GM21717 (cell line): ENCODE measurements around the gene ETF1.
"Not testable (repeated sequence)": the region's sequence is repeated elsewhere in the genome, so short reads cannot be mapped to it uniquely, and the experiment has no call there.

ENCODE experiments used
- ATAC-seq: cut with Tn5 transposase; IDR thresholded peaks from one replicate; pipeline ENCODE4 v1.9.1; 2021; ENCODE audit warnings: mild to moderate bottlenecking, moderate library complexity; ENCODE audit not compliant: unreplicated experiment

Gene ETF1

DNA sequence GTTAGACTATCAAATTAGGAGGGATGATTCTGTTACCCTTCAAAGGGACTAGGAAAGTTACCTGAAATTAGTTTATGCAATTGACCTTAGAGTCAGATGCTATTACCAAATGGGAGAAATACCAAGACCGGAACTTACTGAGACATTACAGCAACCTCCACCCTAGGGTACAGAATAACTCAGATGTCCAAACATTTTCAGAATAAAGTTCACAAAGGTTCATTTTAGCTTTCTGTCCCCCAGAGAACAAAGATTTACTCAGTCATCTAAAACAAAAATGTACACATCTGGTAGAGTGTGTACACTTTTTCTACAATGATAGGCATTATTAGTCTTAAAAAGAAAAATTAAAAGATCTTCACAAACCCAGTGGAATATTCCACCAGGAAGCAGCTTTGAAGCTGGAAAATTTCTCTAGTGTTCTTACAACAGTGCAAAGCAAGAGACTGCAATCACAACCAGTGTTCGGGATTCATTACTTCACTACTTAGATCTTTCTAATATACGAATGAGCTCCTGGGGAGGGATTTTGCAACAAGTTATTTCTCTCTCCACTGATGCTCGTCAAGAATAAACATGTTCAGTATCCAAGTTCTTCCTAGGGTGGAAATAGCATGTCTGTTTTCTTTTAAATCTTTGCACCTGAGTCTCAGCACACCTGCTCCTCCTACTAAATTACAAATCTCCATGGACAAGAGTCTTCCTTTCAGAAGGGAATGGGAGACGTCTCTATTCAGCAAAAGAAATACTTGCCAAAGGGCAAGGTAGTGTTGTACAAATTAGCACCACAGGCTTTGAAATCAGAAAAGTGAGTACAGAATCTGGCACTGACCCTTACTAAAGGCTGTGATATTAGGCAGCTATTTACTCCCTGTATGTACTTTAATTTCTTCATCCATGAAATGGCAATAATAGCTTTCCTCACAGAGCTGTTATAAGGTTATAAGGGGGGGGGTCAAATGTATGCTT, 8.8 kb downstream of the ETF1 start:
- ATAC-seq = no peak

DNA sequence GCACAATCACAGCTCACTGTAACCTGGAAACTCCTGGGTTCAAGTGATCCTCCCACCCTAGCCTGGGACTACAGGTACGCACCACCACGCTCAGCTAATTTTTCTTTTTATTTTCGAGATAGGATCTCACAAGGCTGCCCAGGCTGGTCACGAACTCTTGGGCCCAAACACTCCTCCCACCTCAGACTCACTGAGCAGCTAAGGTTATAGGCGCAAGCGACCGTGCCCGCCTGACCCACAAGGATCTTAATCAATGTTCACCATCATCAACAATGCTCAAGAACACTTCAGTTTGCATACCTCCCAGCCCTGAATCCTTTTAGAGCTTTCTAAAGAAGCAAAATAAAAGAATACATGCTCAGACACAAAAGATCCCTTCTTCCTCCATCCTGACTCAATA, 13.2 kb downstream of the ETF1 start:
- no peak for ATAC-seq

DNA sequence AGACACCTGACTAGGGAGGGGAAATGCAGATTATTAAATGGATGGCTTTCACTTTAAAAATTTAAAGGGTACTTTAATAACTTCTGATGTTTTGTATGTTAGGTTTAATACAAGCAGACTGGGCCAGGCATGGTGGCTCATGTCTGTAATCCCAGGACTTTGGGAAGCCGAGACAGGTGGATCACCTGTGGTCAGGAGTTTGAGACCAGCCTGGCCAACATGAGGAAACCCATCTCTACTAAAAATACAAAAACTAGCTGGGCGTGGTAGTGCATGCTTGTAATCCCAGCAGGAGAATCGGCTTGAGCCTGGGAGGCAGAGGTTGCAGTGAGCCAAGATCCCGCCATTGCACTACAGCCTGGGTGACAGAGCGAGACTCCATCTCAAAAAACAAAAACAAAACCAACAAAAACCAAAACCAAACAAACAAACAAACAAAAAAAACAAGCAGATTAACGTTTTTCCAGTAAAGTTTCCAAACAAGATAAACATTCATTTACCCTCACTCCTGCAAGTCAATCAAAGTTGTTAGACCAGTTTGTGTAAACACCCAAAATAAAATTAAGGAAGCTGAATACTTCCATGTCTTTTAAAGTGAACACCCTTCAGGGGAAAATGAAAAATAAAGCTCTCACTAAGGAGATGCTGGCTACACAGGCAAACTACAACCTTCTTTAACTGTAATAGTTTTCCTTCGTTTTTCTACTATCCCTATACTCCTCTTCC, 14.1 kb downstream of the ETF1 start:
- no peak for ATAC-seq

DNA sequence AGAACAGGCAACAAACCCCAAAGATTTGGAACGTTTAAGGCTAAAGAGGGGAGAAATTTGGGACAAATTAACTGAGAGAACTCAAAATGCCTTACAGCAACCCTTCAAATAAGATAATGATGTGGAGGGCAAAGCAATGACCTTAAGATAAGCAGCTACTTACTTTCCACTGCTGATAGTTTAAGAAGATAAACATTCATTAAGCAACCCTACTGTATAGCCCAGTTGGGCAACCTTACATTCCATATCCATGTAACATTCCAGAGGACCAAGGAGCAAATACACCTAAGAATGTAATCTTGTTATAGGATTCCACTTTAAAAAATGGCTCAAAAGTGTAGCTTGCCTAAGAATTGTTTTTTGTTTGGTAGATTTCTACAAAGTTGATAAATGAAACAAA, 14.8 kb downstream of the ETF1 start:
- ATAC-seq = no peak

DNA sequence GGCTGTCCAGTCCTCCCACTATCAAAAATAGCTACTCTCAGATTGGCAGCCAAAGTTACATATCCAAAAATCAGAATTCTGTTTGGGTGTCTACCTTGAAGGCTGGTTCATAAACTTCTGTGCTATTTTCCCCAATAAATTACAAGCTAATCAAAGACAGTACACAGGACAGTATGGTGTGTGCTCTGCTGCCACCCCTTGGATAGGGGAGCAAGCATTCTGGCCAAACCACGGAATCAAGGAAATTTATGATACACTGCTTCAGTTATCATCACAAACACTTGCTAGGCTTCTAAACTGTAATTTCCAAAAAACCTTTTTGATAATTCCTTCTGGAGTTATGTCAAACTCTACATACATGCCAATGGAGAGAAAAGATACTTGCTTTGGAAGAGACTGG, 15.9 kb downstream of the ETF1 start:
- no peak for ATAC-seq

DNA sequence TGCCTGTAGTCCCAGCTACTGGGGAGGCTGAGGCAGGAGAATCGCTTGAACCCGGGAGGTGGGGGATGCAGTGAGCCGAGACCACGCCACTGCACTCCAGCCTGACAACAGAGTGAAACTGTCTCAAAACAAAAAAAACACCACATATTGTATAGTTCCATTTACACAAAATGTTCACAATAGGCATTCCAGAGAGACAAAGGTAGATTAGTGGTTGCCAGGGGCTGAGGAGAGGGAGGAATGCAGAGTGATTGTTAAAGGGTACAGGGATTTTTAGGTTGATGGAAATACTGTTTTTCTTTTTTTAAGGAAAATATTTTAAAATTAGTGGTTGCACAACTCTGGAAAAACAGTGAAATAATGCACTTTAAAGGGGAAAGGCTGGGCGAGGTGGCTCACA, 19.6 kb downstream of the ETF1 start:
- no peak for ATAC-seq

DNA sequence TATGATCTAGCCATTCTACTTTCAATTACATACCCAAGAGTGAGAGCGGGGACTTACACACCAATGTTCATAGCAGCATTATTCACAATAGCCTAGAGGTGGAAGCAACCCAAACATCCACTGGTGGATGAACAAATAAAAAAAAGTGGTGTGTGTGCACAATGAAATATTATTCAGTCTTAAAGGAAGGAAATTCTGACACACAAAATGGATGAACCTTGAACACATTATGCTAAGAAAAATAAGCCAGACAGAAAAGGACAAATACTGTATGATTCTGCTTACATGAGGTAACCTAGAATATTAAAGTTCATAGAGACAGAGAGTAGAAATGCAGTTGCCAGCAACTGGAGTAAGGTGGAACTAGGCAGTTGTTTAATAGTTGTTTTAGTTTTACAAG, 22.1 kb downstream of the ETF1 start:
- ATAC-seq = no peak

DNA sequence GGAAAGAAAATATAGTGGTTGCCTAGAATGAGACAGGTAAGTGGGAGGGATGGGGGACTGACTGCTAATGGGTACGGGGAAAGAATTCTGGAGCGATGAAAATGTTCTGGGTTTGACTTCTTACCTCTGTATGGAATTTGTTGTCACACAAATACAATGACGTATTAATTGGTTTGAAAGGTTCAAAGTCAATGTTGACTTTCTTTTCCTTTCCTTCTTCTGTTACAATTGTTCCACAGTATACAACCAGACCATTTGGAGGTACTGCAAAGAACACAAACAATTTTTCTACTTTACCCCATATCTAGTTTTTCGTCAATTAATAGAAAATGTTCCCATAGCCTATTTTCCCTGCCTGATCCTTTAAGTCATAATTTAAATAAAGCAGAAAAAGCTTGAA, 25.6 kb downstream of the ETF1 start:
- no peak for ATAC-seq

DNA sequence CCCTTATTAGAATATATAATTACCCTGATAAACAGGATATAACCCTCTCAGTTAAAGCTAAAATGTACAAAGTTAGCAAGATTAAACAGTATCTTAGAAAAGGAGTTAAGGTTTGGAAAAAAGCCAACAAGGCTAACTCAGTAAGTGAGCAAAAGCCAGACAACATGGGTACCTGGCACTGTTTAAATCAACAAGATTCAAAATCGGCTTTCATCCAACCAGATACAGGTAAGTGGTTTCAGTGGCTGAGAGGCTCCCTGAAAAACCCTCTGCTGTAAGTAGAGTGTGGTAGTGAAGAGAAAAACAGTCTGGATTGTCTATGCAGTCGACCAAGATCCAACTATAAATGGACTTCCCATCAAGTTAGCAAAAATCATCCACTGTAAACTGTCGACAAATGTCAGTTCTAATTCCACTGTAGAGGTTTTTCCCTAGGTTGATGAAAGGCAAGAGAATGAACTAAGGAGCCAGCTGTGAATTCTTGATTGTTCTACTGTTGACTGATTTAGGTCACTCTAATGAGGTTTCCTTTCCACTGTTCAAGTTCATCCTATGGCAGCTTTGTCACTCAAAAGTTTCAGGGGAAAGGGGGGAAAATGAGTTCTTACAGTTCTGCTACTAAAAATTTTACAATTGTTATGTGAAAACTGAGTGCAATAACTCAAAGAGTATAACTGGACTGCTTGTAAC, 27.3 kb downstream of the ETF1 start:
- no peak for ATAC-seq

DNA sequence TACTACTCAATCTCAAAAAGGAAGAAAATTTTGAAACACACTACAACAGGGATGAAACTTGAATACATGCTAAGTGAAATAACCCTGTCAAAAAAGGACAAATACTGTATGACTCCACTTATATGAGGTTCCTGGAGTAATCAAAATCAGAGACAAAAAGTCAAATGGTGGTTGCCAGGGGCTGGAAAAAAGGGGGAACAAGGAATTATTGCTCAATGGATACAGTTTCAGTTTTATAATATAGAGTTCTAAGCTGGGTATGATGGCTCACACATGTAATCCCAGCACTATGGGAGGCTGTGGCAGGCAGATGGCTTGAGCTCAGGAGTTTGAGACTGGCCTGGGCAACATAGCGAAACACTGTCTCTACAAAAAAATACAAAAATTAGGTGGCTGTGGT, 29.0 kb downstream of the ETF1 start:
- no peak for ATAC-seq

DNA sequence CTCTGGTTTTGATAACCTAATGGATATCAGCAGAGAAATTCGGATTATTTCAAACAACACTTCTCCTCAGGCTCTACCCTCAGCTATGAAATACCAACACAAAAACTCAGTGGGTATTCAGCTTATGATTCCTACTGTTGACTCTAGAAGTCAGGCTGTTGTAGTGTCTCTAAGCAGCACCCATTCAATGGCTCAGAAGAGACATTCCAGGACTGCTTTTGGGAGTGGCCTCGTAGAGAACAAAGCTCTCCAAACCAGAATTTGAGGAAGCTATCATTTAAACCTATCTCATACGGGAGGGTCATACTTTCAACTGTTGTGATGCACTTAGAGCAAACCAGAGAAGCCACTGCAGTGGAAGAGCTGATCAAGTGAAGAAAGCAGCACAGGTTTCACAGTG, 34.1 kb downstream of the ETF1 start:
- ATAC-seq = no peak

DNA sequence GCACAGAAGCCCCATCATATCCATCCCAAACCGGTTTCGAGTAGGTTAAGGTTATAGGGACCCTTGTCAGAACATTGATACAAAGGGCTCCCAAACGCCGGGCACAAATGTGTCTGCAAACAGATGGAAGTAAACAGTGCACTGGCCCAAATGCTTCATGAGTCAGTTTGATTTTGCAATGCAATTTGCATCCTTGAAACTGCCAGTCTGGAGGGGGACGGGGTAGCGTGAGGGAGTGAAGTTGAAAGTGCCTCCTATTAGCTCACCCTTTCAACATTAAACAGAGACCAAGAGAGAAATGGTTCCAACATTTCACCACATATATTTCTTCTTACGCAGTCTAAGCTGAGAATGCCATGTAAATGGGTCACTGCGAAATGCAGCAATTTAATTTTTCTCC, 35.6 kb downstream of the ETF1 start:
- ATAC-seq = not testable (repeated sequence)

DNA sequence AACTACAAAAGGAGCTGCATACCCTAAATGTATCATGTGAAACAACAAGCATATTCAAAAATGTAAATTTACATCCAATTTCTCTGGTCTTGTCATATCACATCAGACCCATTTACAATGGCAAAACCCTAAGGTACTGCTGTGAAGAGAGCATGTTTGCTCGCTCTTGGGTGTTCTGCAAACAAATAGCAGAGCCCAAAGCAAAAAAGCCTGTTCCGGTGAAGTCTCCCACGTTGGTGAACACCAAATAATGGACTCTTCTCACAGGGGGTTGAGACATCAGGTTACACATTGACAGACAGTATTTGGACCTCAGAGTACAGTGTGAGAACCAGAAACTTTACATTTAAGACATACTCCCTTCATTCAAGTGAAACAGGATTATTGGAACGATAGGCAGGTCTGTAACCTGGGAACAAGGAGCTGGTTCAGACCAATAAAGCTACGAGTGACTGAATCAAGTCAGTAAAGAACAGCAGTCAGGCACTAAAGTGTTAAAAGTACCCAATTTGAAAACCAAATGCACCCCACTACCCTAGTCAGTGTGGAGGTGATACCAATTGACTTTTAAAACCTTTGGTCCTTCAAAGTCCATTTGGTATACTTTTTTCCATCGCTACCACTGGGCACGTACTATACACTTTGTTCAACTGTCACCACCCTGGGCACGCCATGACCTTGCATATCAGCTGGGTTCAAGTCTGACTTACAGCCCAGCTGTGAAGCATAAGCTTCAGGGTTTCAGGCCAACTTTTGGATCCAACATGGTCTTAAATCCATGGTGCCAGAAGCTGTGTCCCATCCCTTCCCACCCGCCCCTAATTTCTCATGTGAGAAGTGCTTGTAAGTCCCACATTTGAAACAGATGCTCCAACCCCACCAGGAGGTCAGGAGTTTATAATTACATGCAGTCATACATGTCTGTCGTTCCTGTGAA, 36.4 kb downstream of the ETF1 start:
- no peak for ATAC-seq

DNA sequence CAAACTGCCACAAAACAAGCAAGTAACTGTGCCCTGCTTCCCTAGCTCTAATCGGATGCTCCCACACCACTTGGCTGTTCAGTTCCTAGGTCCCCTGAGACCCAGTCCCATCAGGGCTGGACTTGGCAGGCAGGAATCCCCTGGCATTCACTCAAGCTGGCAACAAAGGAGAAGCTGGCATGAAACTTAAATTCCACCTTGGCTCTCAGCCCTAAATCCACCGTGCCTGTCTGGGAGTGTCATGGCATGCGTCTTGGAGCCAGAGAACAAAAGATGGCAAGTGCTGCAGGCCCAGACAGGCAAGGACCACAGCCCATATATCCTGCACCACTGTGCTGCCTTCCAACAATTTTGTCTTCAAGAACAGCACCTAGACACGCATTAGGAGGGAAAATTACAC, 38.2 kb downstream of the ETF1 start:
- ATAC-seq = no peak

DNA sequence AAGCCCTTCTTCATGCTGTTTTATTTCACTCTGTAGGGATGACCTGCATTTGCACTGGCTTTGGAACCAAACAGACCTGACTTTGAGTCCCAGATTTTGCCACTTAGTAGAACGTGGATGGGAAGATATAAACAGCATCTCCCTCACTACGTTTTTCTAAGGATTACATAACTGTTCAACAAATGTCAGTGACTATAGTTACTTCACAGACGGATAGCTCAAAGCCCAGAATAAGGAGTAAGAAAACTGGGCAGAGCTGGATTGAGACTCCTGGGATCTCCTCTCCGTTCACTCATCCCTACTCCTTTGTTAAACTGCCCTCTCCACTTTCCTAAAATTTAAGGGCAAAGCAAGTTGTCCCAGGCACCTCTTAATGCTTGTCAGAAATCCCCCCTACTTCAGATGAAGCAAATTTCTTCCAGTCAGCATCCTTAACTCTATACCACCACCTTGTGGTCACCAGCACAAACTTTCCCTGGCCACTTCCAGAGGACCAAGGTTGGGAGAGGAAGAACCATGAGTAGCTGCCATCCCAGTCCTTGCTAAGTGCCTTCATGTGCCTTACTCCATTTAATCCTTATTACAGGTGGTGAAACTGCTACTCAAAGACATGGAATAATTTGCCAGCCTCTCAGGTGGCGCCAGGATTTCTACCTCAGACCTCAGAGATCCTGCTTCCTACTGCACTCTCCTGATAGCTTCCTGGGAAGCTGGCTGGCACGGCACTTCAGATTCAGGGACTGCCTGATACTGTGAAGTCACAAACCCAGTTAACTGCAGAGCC, 39.4 kb downstream of the ETF1 start:
- no peak for ATAC-seq

DNA sequence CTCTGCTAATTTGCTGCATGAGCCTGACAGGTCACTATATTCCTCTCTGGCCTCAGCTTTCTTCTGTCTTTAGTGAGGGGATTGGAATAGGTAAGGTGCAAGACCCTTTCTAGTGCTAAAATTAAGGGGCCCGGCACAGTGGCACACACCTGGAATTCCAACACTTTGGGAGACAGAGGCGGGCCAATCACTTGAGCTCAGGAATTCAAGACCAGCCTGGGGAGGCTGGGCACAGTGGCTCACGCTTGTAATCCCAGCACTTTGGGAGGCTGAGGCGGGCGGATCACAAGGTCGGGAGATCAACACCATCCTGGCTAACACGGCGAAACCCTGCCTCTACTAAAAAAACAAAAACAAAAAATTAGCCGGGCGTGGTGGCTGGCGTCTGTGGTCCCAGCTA, 40.5 kb downstream of the ETF1 start:
- ATAC-seq = no peak

DNA sequence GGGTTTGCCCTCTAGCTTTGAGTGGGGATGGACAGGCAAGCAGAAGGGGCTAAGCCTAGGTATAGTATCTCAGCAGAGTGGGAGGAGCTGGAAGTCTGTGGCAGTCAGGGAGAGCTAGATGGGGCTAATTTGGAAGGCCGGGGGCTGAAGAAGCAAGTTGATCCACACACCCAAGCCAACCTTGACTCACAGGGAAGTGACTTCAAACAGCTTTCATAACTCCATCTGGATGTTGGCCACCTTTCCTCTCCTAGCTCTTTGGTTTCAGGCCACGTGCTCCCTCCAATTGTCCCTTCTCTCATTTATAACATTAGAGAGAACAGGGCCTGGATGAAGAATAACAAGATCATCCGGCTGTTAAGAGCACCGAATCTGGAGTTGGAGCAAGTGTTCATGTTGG, 40.9 kb downstream of the ETF1 start:
- no peak for ATAC-seq

DNA sequence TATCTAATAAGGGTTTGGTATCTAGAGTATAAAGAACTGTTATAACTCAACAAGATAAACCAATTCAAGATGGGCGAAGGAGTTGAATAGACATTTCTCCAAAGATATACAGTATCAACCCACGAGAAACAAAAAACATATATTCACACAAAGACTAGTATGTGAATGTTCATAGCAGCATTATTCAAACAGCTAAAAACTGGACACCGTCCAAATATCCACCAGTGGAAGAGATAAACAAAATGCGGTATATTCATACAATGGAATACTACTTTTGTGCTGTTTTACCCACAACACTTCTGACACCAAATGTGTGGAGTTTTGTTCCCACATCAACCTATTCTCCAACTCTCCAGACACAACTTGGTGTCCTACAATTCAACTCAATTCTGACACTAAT, 44.7 kb downstream of the ETF1 start:
- no peak for ATAC-seq

DNA sequence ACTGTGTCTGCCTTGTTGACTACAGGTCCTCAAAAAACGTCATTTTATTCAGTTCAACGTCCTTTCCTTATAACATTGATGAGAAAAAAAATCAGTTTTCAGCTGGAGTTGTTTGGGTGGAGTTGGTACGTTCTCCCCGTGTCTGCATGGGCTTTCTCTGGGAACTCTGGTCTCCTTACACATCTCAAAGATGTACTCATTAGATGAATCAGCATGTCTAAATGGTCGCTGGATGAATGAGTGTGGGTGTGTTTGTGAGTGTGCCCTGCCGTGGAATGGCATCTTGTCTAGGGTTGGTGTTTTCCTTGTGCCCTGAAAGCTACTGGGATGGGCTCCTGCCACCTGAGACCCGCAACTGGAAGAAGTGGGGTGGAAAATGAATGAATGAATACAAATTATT, 47.7 kb downstream of the ETF1 start:
- no peak for ATAC-seq

DNA sequence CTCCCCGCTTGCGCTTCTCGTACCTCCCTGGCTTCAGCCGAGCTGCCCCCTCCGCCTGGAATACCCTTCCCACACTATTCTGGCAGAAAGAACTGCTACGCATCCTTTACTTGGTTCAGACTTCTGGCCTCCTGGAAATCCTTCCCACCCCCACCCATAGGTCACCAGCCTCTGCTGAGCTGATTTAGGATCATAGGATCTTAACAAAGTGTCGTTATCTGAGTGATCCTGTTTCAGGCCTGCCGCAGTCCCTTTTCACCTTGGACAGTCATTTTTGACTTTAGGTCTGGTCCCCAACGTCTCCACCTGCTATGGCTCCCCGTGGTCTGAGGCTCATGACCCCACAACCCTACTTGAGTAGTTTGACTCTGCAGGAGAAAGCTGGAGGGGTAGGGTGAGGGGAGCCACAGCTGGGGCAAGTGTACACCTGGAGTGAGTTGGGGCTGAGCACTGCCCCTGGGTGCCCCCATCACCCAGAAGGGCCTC, 50.4 kb downstream of the ETF1 start:
- ATAC-seq = no peak
